ENCODE results near the gene THEMIS.

DNA sequence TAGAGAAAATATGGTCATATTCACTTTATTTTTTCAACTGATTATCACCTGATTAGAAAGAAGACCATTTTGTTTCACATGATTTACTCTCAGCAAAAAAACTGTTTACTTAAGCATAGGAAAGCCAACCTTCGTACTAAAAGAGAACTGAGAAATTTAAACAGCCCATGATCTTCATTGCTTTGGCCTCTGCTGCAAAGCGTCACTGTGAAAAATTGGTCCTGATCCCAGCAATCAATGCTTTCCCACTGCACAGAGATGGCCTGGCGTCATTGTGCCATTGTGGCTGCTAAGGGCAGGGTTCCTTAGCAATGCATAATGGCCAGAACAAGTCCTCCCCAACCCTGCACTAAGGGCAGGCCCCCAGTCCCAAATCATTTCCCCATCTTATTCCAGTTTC, 19.9 kb upstream of the THEMIS start:
- TF ChIP-seq EZH2 (optimal IDR thresholded peaks at IDR 0.05; ENCODE audit: low read depth, low read length) (no peak), CTCF (IDR thresholded peaks at IDR 0.05; ENCODE audit: low read length) (no peak), EZH2phosphoT487 (IDR thresholded peaks at IDR 0.05; ENCODE audit: low read length) (no peak)

All from MM.1S (cell line).